Colonic mucosa (tissue), 4 donors: ENCODE data around the gene BPIFB1. TPM values are rescaled to one million over a fixed set of nuclear protein-coding genes. Genes with fewer than 3 reads are reported as not detected.

ENCODE experiments used
- DNase-seq: peaks from one replicate; pipeline ENCODE4 v3.0.0-alpha.2; 2020
- H3K27ac ChIP-seq: fragments of 200-600 bp; one replicate; pipeline ENCODE4 v1.8.0; 2021
- H3K27me3 ChIP-seq: fragments of 200-600 bp; one replicate; pipeline ENCODE4 v1.8.0; 2021
- H3K36me3 ChIP-seq: fragments of 200-600 bp; one replicate; pipeline ENCODE4 v1.8.0; 2021
- H3K4me1 ChIP-seq: fragments of 200-600 bp; one replicate; pipeline ENCODE4 v1.8.0; 2021; ENCODE audit warnings: mild to moderate bottlenecking
- H3K4me3 ChIP-seq: fragments of 200-600 bp; one replicate; pipeline ENCODE4 v1.8.0; 2021
- H3K9ac ChIP-seq, 2 donors: one replicate each; pipeline ENCODE4 v1.7.0; 2013; ENCODE audit warnings: control low read depth in 2 of 2, low read depth in 2 of 2, low read length in 2 of 2
- H3K9me3 ChIP-seq: fragments of 200-600 bp; one replicate; pipeline ENCODE4 v1.8.0; 2021
- intact Hi-C: fragments of 100-400 bp; cut with DNase I; formaldehyde crosslinking; loops from one replicate; pipeline ENCODE4 v1.14.1; 2022
- total RNA-seq, 2 donors: library from RNA; stranded (reverse); fragmentation: NEBNext Ultra II Directional in 1 of 2; extraction: Animal tissue kit (Norgen Biotek cat#: 25700) in 1 of 2; gene quantifications; one replicate each; pipeline ENCODE4 v1.2.1, GENCODE V29; 2021
- TF ChIP-seq, protein P1 (sequence below): fragments of 200-600 bp; IDR thresholded peaks from one replicate; pipeline ENCODE4 v1.8.0; 2022; ENCODE audit warnings: antibody characterized with exemption, mild to moderate bottlenecking
- donor health status: healthy.
- donor health status: DM: no; HTN: no; CAD: no.
- donor health status: DM: no; HTN: no; CAD: no.

BPIFB1 gene
- total RNA-seq, 2 donors from 2014 or later: 0.20 TPM; not detected in 1

DNA sequence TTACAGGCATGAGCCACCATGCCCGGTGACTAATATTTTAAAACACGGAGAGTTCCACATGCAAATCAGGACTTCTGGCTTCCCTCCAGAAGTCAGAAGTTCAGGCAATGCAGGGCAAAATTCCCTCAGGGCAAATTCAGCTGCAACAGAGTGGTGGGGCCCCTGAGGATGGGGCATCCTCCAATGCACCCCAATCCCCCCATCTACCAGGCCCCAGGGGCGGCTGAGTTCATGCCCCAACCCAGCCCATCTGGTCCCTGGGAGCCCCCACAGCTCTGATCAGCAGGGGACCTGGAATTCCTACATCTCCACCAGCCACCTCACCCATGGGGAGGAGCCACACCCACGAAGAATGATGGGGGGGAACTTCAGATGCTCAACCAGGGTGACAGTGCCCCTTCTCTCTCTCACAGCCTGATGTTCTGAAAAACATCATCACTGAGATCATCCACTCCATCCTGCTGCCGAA, 22.6 kb downstream of the BPIFB1 start:
- intact Hi-C loops: no loop called here

DNA sequence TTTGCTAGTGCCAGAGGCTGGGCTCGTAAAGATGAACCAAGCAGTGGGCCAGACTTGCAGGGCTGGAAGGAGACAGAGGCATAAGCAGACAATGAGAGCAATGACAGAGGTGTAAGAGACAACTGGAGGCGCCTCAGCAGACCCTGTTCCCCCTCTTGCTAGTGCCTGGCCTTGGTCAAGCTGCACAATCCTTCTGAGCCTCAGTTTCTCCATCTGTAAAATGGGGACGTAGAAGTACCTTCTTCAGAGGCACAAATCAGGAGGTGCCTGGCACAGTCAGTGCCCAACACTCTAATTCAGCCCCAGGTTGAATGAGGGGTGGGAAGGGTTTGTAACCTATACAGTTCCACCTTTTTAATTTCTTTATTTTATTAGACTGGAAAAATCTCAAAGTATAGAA, 23.2 kb downstream of the BPIFB1 start:
- H3K27ac ChIP-seq: no peak overlapping the region
- H3K9me3 ChIP-seq: no peaks in the 10 kb centered on the region
- no peak for DNase-seq
- H3K4me1 ChIP-seq: no peaks in the 10 kb centered on the region
- TF ChIP-seq, protein P1, sequence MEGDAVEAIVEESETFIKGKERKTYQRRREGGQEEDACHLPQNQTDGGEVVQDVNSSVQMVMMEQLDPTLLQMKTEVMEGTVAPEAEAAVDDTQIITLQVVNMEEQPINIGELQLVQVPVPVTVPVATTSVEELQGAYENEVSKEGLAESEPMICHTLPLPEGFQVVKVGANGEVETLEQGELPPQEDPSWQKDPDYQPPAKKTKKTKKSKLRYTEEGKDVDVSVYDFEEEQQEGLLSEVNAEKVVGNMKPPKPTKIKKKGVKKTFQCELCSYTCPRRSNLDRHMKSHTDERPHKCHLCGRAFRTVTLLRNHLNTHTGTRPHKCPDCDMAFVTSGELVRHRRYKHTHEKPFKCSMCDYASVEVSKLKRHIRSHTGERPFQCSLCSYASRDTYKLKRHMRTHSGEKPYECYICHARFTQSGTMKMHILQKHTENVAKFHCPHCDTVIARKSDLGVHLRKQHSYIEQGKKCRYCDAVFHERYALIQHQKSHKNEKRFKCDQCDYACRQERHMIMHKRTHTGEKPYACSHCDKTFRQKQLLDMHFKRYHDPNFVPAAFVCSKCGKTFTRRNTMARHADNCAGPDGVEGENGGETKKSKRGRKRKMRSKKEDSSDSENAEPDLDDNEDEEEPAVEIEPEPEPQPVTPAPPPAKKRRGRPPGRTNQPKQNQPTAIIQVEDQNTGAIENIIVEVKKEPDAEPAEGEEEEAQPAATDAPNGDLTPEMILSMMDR: no peak
- no peak overlapping the region for H3K4me3 ChIP-seq
- H3K36me3 ChIP-seq: no peaks in the 10 kb centered on the region
- H3K27me3 ChIP-seq: no peaks in the 10 kb centered on the region
- intact Hi-C loops: no loop called here
- no peak overlapping the region for H3K9ac ChIP-seq

More for the DNA sequence above, 22.6 kb downstream of the BPIFB1 start:
- no peaks in the 10 kb centered on the region for H3K4me1 ChIP-seq
- H3K27ac ChIP-seq: no peak overlapping the region
- H3K4me3 ChIP-seq: no peak overlapping the region
- no peaks in the 10 kb centered on the region for H3K36me3 ChIP-seq
- TF ChIP-seq, protein P1: no peak
- H3K27me3 ChIP-seq: no peaks in the 10 kb centered on the region
- no peak overlapping the region for H3K9ac ChIP-seq
- H3K9me3 ChIP-seq: no peaks in the 10 kb centered on the region
- DNase-seq: no peak

DNA sequence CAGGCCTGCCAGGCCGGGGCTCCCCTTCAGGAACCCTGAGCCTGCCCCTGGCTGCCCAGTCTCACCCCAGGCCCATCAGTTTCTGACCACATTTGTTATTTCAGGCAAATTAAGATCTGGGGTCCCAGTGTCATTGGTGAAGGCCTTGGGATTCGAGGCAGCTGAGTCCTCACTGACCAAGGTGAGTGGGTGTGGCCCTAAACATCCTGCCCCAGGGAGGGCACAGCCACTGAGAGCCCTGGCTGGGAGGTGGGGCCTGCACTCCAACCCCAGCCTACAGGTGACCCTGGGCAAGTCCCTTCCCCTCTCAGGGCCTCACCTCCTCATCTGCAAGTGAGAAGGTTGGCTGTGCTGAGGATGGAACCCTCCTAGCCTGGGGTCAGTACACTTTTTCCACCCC, 23.8 kb downstream of the BPIFB1 start:
- Histone ChIP-seq H3K27ac (no peak overlapping the region), H3K36me3 (no peaks in the 10 kb centered on the region), H3K27me3 (no peaks in the 10 kb centered on the region), H3K9me3 (no peaks in the 10 kb centered on the region), H3K9ac (no peak overlapping the region), H3K4me1 (no peaks in the 10 kb centered on the region), H3K4me3 (no peak overlapping the region)
- intact Hi-C loops: no loop called here
- no peak for DNase-seq
- TF ChIP-seq, protein P1: no peak

GRCh38 chr20:33308668-33309067, 25.7 kb downstream of the BPIFB1 start:
- TF ChIP-seq, protein P1: no peak
- intact Hi-C loops: no loop called here
- Histone ChIP-seq H3K9me3 (no peaks in the 10 kb centered on the region), H3K36me3 (no peaks in the 10 kb centered on the region), H3K27me3 (no peaks in the 10 kb centered on the region), H3K4me3 (no peak overlapping the region), H3K4me1 (no peaks in the 10 kb centered on the region), H3K27ac (no peak overlapping the region), H3K9ac (no peak overlapping the region)
- DNase-seq: no peak

DNA sequence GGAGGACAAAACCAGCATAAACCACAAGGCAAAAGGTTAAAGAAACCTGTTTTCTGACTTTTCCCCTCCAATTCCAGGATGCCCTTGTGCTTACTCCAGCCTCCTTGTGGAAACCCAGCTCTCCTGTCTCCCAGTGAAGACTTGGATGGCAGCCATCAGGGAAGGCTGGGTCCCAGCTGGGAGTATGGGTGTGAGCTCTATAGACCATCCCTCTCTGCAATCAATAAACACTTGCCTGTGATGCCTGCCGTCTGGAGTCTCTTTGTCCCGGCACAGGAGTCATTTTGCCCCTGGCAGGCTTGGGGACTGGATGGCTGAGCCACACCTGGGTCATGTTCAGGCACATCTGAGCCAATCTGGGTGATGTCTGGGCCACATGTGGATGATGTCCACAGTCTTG, 26.6 kb downstream of the BPIFB1 start:
- Histone ChIP-seq H3K9ac (no peak overlapping the region), H3K36me3 (no peaks in the 10 kb centered on the region), H3K27me3 (no peaks in the 10 kb centered on the region), H3K4me1 (no peaks in the 10 kb centered on the region), H3K9me3 (no peaks in the 10 kb centered on the region), H3K27ac (no peak overlapping the region), H3K4me3 (no peak overlapping the region)
- TF ChIP-seq, protein P1: no peak
- no peak for DNase-seq
- intact Hi-C loops: no loop called here
